T-helper 2 cell treated with Interferon-gamma antibody and Interleukin-4, amounts not matched to agents 100 ng/mL and 5 ng/mL, for 36 hours (primary cell): ENCODE results near the gene PIERCE2. TPM values are rescaled to one million over a fixed set of nuclear protein-coding genes. Genes with fewer than 3 reads are reported as not detected.
"Not testable (repeated sequence)": the region's sequence is repeated elsewhere in the genome, so short reads cannot be mapped to it uniquely, and the experiment has no call there.

Experiments used
- intact Hi-C: fragments of 100-400 bp; cut with micrococcal nuclease; formaldehyde crosslinking; loops from one replicate; pipeline ENCODE4 v1.15.1; 2023
- total RNA-seq: library from RNA; stranded (reverse); gene quantifications from 2 replicates; pipeline ENCODE4 v1.2.3, GENCODE V29; 2022

Gene PIERCE2
- total RNA-seq, 1 donor from 2014 or later = 0.32 TPM

- intact Hi-C loops = no loop called here
Observed at GRCh38 chr15:55422089-55422488, 13.8 kb downstream of the PIERCE2 start.

- intact Hi-C loops = no loop called here
Observed at GRCh38 chr15:55434989-55435825, 26.9 kb downstream of the PIERCE2 start.

GRCh38 chr15:55443141-55443540 lies 34.8 kb downstream of the PIERCE2 start:
- intact Hi-C loops = not testable (repeated sequence)

- intact Hi-C loops = not testable (repeated sequence)
Observed at GRCh38 chr15:55445936-55446335, 37.6 kb downstream of the PIERCE2 start.

GRCh38 chr15:55446379-55447029 lies 38.2 kb downstream of the PIERCE2 start:
- intact Hi-C loops = not testable (repeated sequence)

GRCh38 chr15:55447030-55447394 lies 38.7 kb downstream of the PIERCE2 start:
- intact Hi-C loops = not testable (repeated sequence)

GRCh38 chr15:55457401-55458022 lies 49.2 kb downstream of the PIERCE2 start:
- intact Hi-C loops = no loop called here

- intact Hi-C loops = no loop called here
Observed at GRCh38 chr15:55461447-55461846, 53.2 kb downstream of the PIERCE2 start.

GRCh38 chr15:55468321-55468720 lies 60.0 kb downstream of the PIERCE2 start:
- intact Hi-C loops = no loop called here

Other genes with a start within 250 kb of the PIERCE2 start
- 64.3 and 66.2 TPM in 2 replicates for gene RSL24D1, start 211.6 kb upstream of the PIERCE2 start, total RNA-seq
- gene RAB27A, start 118.7 kb upstream of the PIERCE2 start, total RNA-seq = 64.4 and 67.2 TPM in 2 replicates
- gene PIGBOS1, start 89.4 kb upstream of the PIERCE2 start, total RNA-seq = 9.8 and 10.3 TPM in 2 replicates
- 23.4 and 24.0 TPM in 2 replicates for gene PIGB, start 89.3 kb upstream of the PIERCE2 start, total RNA-seq
- gene CCPG1, start 136 bp upstream of the PIERCE2 start, total RNA-seq = 16.8 and 17.4 TPM in 2 replicates
- gene DNAAF4, start 99.7 kb downstream of the PIERCE2 start, total RNA-seq = not detected in 2 replicates
- gene PYGO1, start 179.8 kb downstream of the PIERCE2 start, total RNA-seq = not detected in 2 replicates